ENCODE measurements around the gene CEP164. TPM values are rescaled to one million over a fixed set of nuclear protein-coding genes. Genes with fewer than 3 reads are reported as not detected.
"Not testable (repeated sequence)": the region's sequence is repeated elsewhere in the genome, so short reads cannot be mapped to it uniquely, and the experiment has no call there.

Gene CEP164
- total and polyA plus RNA-seq, 2 of the 8 experiments (the other 6 are each of a cell fraction or from before 2014, with no cell fraction given) = 8.4 to 20.8 TPM

GRCh38 chr11:117327255-117327566 is 443 bp upstream of the CEP164 start:
- H3K36me3 ChIP-seq (ENCODE audit: control insufficient read depth in 2 of 4, insufficient read depth in 4 of 4, low read length in 3 of 4); H3K14ac ChIP-seq (ENCODE audit: insufficient read length); H2BK12ac ChIP-seq (ENCODE audit: low read depth, low read length); H3K9me3 ChIP-seq (ENCODE audit: insufficient read depth in 2 of 2, low read depth in 1 of 2, low read length in 1 of 2); H3K56ac ChIP-seq (replicated peaks; ENCODE audit: insufficient read length, low read depth, low read length); H3K18ac ChIP-seq (ENCODE audit: extremely low read depth, low read length); H3K23me2 ChIP-seq (ENCODE audit: low read depth, low read length); H2AK5ac ChIP-seq (ENCODE audit: low read depth, low read length); H3K9ac ChIP-seq (replicated peaks in 1 of 4; ENCODE audit: extremely low read depth in 1 of 4, low read depth in 3 of 4, low read length in 3 of 4); H2BK15ac ChIP-seq (ENCODE audit: low read length); H4K5ac ChIP-seq (ENCODE audit: insufficient read length, low read depth, low read length); H3K27me3 ChIP-seq (replicated peaks in 1 of 4; ENCODE audit: control insufficient read depth in 3 of 4, extremely low read depth in 1 of 4, insufficient read depth in 3 of 4, low read length in 3 of 4); FAIRE-seq; H3K4ac ChIP-seq (replicated peaks; ENCODE audit: insufficient read length, low read depth, low read length); H3K79me2 ChIP-seq (ENCODE audit: control insufficient read depth in 1 of 2, insufficient read depth in 2 of 2, low read length in 2 of 2); H2BK5ac ChIP-seq (ENCODE audit: low read depth, low read length); H3K23ac ChIP-seq (ENCODE audit: insufficient read length); H4K91ac ChIP-seq (replicated peaks; ENCODE audit: insufficient read length, low read length); H2AFZ ChIP-seq (ENCODE audit: low read length); CTCF ChIA-PET (ENCODE audit: partially characterized antibody); H3K4me2 ChIP-seq (ENCODE audit: insufficient read depth in 1 of 2, low read depth in 2 of 2, low read length in 2 of 2); H3K4me1 ChIP-seq (replicated peaks in 1 of 4; ENCODE audit: control insufficient read depth in 3 of 4, insufficient read depth in 4 of 4, low read length in 3 of 4); H4K8ac ChIP-seq (ENCODE audit: extremely low read depth, insufficient read depth, low read length); H3K27ac ChIP-seq (ENCODE audit: low read depth, low read length); H2BK120ac ChIP-seq (replicated peaks; ENCODE audit: low read depth, low read length); DNase-seq (ENCODE audit: low read depth in 1 of 2, low spot score in 2 of 2); H2BK20ac ChIP-seq (ENCODE audit: low read length); H4K20me1 ChIP-seq (replicated peaks in 1 of 2; ENCODE audit: control insufficient read depth in 1 of 2, insufficient read depth in 2 of 2, low read length in 2 of 2); H3K79me1 ChIP-seq (ENCODE audit: low read depth, low read length): not testable (repeated sequence)
- WGBS, 2 experiments (ENCODE audit: extremely low coverage in 1 of 2, insufficient coverage in 1 of 2, insufficient read length in 1 of 2, insufficient replicate concordance in 2 of 2, low coverage in 1 of 2, low lambda C conversion rate in 2 of 2, missing lambda C conversion rate in 1 of 2) = 25% methylated on average over 5 of the region's 5 CpGs; no CpG with 5 or more reads in 1 of the 2 experiments
- H3K4me3 ChIP-seq (ENCODE audit: extremely low read depth in 1 of 4, insufficient read depth in 2 of 4, low read depth in 3 of 4, low read length in 4 of 4) = peak overlapping the region; percentile 65 to 91 (median 73); a peak in 7 of 8 replicates
- POLR2A ChIA-PET (ENCODE audit: partially characterized antibody) = interaction anchor here (0.6 to 2.2 kb wide), 5 partner anchors 8 to 32 kb away, joined by 3 to 6 read pairs (median 3); no protein-coding TSS in a partner anchor
- TF ChIP-seq KDM1A (IDR thresholded peaks at IDR 0.05; ENCODE audit: borderline replicate concordance, low read length) = 0 out of 2 replicates have a peak, but pooled peaks have one; percentile 13
